Progenitor cell of endocrine pancreas (in vitro differentiated cells): ENCODE results near the gene TMPRSS6. TPM values are rescaled to one million over a fixed set of nuclear protein-coding genes. Genes with fewer than 3 reads are reported as not detected.
A peak's percentile ranks its signal among the peaks of the same experiment; 100 is the strongest.

ENCODE experiments used
- DNase-seq: peaks from one replicate; pipeline ENCODE4 v3.0.0; 2021; ENCODE audit warnings: low spot score; ENCODE audit not compliant: unreplicated experiment
- H3K27ac Mint-ChIP-seq: 2 replicates; pipeline ENCODE4 v1.8.0; 2021; ENCODE audit warnings: mild to moderate bottlenecking, moderate library complexity, mixed read lengths
- H3K27me3 Mint-ChIP-seq: 2 replicates; pipeline ENCODE4 v1.8.0; 2021; ENCODE audit warnings: mixed read lengths
- H3K36me3 Mint-ChIP-seq: 2 replicates; pipeline ENCODE4 v1.8.0; 2022; ENCODE audit warnings: mixed read lengths; ENCODE audit not compliant: insufficient read depth
- H3K4me1 Mint-ChIP-seq: 2 replicates; pipeline ENCODE4 v1.8.0; 2021; ENCODE audit warnings: low read depth, mixed read lengths
- H3K4me3 Mint-ChIP-seq: 2 replicates; pipeline ENCODE4 v1.8.0; 2021; ENCODE audit warnings: low read depth, mild to moderate bottlenecking, moderate library complexity, mixed read lengths
- H3K9me3 Mint-ChIP-seq: 2 replicates; pipeline ENCODE4 v1.8.0; 2021; ENCODE audit warnings: low read depth, mixed read lengths
- total RNA-seq: library from RNA; stranded (reverse); gene quantifications from 2 replicates; pipeline ENCODE4 v1.2.1, GENCODE V29; 2021
- TF ChIP-seq, protein P1 (sequence below): fragments of 200-600 bp; sonication (generic); IDR thresholded peaks from one replicate; pipeline ENCODE4 v1.5.0; 2021; ENCODE audit warnings: antibody characterized with exemption, mild to moderate bottlenecking; ENCODE audit not compliant: unreplicated experiment

TMPRSS6 gene
- total RNA-seq, 1 donor from 2014 or later: 12.6 TPM

DNA sequence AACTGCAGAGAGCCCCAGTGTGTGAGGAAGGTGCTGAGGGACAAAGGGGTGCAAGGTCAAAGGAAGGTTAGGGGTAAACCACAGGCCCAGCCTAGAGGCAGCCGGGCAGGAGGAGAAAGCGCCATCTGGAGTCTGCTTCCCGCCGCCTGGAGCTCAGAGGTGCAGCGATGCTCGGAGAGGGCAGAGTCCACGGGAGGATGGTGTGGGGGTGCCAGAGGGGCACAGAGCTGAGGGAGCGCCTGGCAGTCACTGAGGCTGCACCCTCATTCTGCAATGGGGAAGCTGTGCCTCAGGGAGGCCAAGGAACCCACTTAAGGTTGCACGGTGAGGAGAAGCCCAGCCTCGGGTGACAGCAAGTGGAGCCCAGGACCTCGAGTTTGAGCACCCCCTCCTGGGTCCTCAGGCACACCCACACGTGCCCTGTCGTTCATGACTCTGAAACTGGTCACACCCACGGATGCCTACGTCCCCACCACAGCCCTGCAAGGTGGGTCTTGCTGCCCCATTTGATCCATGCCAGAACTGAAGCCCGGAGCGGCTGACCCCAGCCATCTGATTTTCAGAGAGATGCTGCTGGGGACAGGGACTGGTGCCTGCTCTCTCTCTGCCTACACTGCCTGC, 38.6 kb upstream of the TMPRSS6 start:
- Mint-ChIP-seq H3K27me3 (peaks cover 14% of the 10 kb centered on the region), H3K4me1 (peaks cover 9% of the 10 kb centered on the region), H3K27ac (no peak overlapping the region), H3K36me3 (peaks cover 3% of the 10 kb centered on the region), H3K9me3 (peaks cover 11% of the 10 kb centered on the region), H3K4me3 (no peak overlapping the region)
- no peak for DNase-seq
- TF ChIP-seq, protein P1, sequence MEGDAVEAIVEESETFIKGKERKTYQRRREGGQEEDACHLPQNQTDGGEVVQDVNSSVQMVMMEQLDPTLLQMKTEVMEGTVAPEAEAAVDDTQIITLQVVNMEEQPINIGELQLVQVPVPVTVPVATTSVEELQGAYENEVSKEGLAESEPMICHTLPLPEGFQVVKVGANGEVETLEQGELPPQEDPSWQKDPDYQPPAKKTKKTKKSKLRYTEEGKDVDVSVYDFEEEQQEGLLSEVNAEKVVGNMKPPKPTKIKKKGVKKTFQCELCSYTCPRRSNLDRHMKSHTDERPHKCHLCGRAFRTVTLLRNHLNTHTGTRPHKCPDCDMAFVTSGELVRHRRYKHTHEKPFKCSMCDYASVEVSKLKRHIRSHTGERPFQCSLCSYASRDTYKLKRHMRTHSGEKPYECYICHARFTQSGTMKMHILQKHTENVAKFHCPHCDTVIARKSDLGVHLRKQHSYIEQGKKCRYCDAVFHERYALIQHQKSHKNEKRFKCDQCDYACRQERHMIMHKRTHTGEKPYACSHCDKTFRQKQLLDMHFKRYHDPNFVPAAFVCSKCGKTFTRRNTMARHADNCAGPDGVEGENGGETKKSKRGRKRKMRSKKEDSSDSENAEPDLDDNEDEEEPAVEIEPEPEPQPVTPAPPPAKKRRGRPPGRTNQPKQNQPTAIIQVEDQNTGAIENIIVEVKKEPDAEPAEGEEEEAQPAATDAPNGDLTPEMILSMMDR: no peak

DNA sequence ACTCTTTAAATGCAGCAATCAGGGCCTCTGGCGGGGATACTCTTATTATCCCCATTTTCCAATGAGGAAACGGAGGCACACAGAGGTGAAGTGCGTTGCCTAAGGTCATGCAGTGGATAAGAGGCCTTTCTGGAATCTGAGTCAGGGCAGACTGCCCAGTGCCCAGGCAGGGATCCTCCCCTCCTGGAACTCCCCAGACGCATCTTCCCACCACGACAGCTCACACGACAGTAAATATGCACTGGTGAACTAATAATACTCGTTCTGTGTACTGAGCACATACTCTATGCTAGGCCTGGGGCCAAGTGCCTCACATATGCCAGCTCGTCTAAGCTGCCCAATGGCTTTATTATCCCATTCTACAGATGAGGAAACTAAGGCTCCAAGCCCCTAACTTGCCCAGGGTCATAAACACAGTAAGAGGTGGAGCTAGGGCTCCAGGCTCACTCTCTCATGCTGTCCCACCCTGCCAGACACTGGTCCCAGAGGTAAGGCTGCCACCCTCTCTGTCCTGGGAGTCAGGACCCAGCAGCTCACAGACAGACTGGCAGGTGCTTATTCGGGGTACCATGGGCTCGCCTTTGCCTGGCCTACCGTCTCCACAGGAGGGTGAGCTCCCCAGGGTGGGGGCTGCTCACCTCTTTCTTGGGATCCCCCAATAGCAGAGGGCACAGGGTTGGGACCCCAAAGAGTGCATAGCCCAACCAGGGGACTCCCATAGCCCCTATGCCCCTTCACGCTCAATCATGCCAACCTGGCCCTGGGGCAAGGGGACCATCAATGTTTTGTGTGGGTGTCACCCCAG, 37.9 kb upstream of the TMPRSS6 start:
- Mint-ChIP-seq H3K36me3 (peaks cover 3% of the 10 kb centered on the region), H3K4me1 (peaks cover 9% of the 10 kb centered on the region), H3K27ac (no peak overlapping the region), H3K27me3 (peaks cover 14% of the 10 kb centered on the region), H3K9me3 (peaks cover 11% of the 10 kb centered on the region), H3K4me3 (no peak overlapping the region)
- TF ChIP-seq, protein P1: no peak
- DNase-seq: no peak

DNA sequence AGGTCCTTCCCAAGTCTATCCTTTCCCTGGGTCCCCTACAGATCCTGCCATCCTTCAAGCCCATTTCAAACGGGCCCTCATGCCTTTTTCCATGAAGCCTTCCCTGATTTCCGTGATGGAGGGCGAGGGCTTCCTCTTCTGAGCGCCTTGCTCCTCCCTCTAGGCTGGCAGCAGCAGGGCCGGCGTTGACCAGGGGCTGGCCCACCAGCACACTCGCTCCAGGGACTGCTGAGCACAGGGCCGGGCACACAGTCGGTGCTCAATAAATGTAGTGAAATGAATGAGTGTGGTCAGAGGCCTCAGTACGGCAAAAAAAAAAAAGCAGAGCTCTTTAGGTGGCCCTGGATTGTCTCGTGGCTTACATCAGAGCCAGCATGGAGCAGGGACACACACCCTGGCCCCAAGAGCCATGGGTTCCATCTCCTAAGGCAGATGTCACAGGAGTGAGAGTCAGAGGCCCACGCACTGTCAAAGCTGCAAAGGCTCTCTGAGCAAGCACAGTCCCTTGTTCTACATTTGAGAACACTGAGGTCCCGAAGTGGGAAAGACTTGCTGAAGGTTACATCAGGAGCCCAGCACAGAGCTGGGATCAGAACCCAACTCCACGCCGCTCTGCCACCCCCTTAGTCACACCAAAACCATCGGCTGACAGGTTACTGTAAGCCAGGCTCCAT, 37.1 kb upstream of the TMPRSS6 start:
- Mint-ChIP-seq H3K4me1 (peaks cover 9% of the 10 kb centered on the region), H3K27ac (peak overlapping the region; percentile 76), H3K9me3 (peaks cover 8% of the 10 kb centered on the region), H3K36me3 (peaks cover 1% of the 10 kb centered on the region), H3K27me3 (peaks cover 14% of the 10 kb centered on the region), H3K4me3 (no peak overlapping the region)
- TF ChIP-seq, protein P1: no peak
- DNase-seq: no peak

DNA sequence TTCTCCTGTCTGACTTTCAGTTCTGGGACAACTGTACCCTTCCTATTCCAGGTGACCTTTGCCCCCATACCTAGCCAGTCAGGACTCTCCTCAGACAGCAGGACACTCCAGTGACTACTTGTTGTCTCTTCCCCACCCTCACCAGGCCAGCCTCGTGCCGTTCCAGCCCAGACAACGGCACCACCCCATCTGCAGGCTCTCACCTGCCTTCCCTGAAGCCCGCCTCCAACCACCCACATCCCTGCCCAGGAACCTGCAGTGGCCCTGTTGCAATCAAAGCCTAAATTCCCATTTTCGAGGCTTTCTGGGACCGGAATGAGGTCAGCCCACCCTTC, 36.5 kb upstream of the TMPRSS6 start:
- peaks cover 2% of the 10 kb centered on the region for H3K9me3 Mint-ChIP-seq
- H3K27ac Mint-ChIP-seq: no peak overlapping the region
- peaks cover 9% of the 10 kb centered on the region for H3K4me1 Mint-ChIP-seq
- TF ChIP-seq, protein P1: no peak
- no peak overlapping the region for H3K4me3 Mint-ChIP-seq
- DNase-seq: no peak
- H3K27me3 Mint-ChIP-seq: peaks cover 14% of the 10 kb centered on the region
- H3K36me3 Mint-ChIP-seq: no peaks in the 10 kb centered on the region
